WTC11 (cell line): ENCODE measurements around the gene ATP11A. TPM values are rescaled to one million over a fixed set of nuclear protein-coding genes. Genes with fewer than 3 reads are reported as not detected.

ENCODE experiments used
- ATAC-seq: fragments of 200-7000 bp; cut with Tn5 transposase; 2 replicates; pipeline ENCODE4 v1.10.0; 2021; ENCODE audit warnings: mild to moderate bottlenecking, moderate library complexity
- CTCF ChIA-PET: fragments of 300-600 bp; sonication (Branson Sonifier 250); formaldehyde crosslinking; loops from one replicate; lab custom pipeline; 2021; ENCODE audit warnings: antibody characterized with exemption; lab: Charles Lee
- POLR2A ChIA-PET: fragments of 350-600 bp; sonication (Branson Sonifier 250); formaldehyde crosslinking; loops from one replicate; lab custom pipeline; 2021; ENCODE audit warnings: antibody characterized with exemption; lab: Charles Lee
- DNase-seq: peaks from one replicate; pipeline ENCODE4 v3.0.0; 2021; ENCODE audit warnings: low spot score
- H3K27ac Mint-ChIP-seq: 2 replicates; pipeline ENCODE4 v1.8.0; 2021; ENCODE audit warnings: mixed read lengths
- H3K27me3 Mint-ChIP-seq: 2 replicates; pipeline ENCODE4 v1.8.0; 2021; ENCODE audit warnings: low read depth, mild to moderate bottlenecking, moderate library complexity, mixed read lengths
- H3K36me3 Mint-ChIP-seq: 2 replicates; pipeline ENCODE4 v1.8.0; 2021; ENCODE audit warnings: mixed read lengths
- H3K4me1 Mint-ChIP-seq: 2 replicates; pipeline ENCODE4 v1.8.0; 2022; ENCODE audit warnings: mixed read lengths
- H3K4me3 Mint-ChIP-seq: 2 replicates; pipeline ENCODE4 v1.8.0; 2021; ENCODE audit warnings: mild to moderate bottlenecking, moderate library complexity, mixed read lengths
- H3K9me3 Mint-ChIP-seq: 2 replicates; pipeline ENCODE4 v1.8.0; 2021; ENCODE audit warnings: mixed read lengths
- ATF2 ChIP-seq: sonication (generic); formaldehyde crosslinking; IDR thresholded peaks from 2 replicates; pipeline ENCODE4 v1.8.1; 2022; ENCODE audit warnings: low read depth, missing genetic modification reagents, borderline replicate concordance
- ATF3 ChIP-seq: sonication (generic); formaldehyde crosslinking; conservative IDR thresholded peaks from 2 replicates; pipeline ENCODE4 v1.8.1; 2022; ENCODE audit warnings: mild to moderate bottlenecking, missing genetic modification reagents
- E2F1 ChIP-seq: sonication (generic); formaldehyde crosslinking; IDR thresholded peaks from 2 replicates; pipeline ENCODE4 v1.8.0; 2022; ENCODE audit warnings: mild to moderate bottlenecking, missing genetic modification reagents
- FOXP4 ChIP-seq: sonication (generic); formaldehyde crosslinking; IDR thresholded peaks from 2 replicates; pipeline ENCODE4 v1.8.0; 2022; ENCODE audit warnings: mild to moderate bottlenecking, missing genetic modification reagents
- JUN ChIP-seq: sonication (generic); formaldehyde crosslinking; IDR thresholded peaks from 2 replicates; pipeline ENCODE4 v1.8.0; 2023; ENCODE audit warnings: mild to moderate bottlenecking, missing genetic modification reagents
- MLX ChIP-seq: sonication (generic); formaldehyde crosslinking; IDR thresholded peaks from 2 replicates; pipeline ENCODE4 v1.8.1; 2023; ENCODE audit warnings: mild to moderate bottlenecking, missing genetic modification reagents, moderate library complexity
- MXD4 ChIP-seq: fragments of 250-450 bp; sonication (Bioruptor Pico); IDR thresholded peaks from 2 replicates; pipeline ENCODE4 v1.8.0; 2021; ENCODE audit warnings: mild to moderate bottlenecking, moderate library complexity, borderline replicate concordance
- NR2C2 ChIP-seq: sonication (generic); formaldehyde crosslinking; IDR thresholded peaks from 2 replicates; pipeline ENCODE4 v1.8.0; 2022; ENCODE audit warnings: mild to moderate bottlenecking, missing genetic modification reagents
- SP1 ChIP-seq: sonication (generic); formaldehyde crosslinking; conservative IDR thresholded peaks from 2 replicates; pipeline ENCODE4 v1.8.1; 2022; ENCODE audit warnings: missing genetic modification reagents
- TP53 ChIP-seq: sonication (generic); formaldehyde crosslinking; IDR thresholded peaks from 2 replicates; pipeline ENCODE4 v1.8.1; 2023; ENCODE audit warnings: mild to moderate bottlenecking, missing genetic modification reagents
- USF2 ChIP-seq: sonication (generic); formaldehyde crosslinking; IDR thresholded peaks from 2 replicates; pipeline ENCODE4 v1.8.1; 2023; ENCODE audit warnings: mild to moderate bottlenecking, missing genetic modification reagents, moderate library complexity
- ZNF138 ChIP-seq: sonication (generic); formaldehyde crosslinking; conservative IDR thresholded peaks from 2 replicates; pipeline ENCODE4 v1.8.1; 2022; ENCODE audit warnings: mild to moderate bottlenecking, moderate library complexity, missing genetic modification reagents
- ZNF263 ChIP-seq: sonication (generic); formaldehyde crosslinking; IDR thresholded peaks from 2 replicates; pipeline ENCODE4 v1.8.1; 2022; ENCODE audit warnings: low read depth, mild to moderate bottlenecking, moderate library complexity, missing genetic modification reagents
- ZNF281 ChIP-seq: sonication (generic); formaldehyde crosslinking; IDR thresholded peaks from 2 replicates; pipeline ENCODE4 v1.8.0; 2023; ENCODE audit warnings: mild to moderate bottlenecking, missing genetic modification reagents
- ZNF423 ChIP-seq: fragments of 250-450 bp; sonication (Bioruptor Pico); IDR thresholded peaks from 2 replicates; pipeline ENCODE4 v2.1.2; 2022; ENCODE audit warnings: mild to moderate bottlenecking, moderate library complexity
- ZNF671 ChIP-seq: fragments of 250-450 bp; sonication (Bioruptor Pico); IDR thresholded peaks from 2 replicates; pipeline ENCODE4 v1.8.0; 2021; ENCODE audit warnings: mild to moderate bottlenecking
- total RNA-seq: library from RNA; stranded (reverse); gene quantifications from 3 replicates; pipeline ENCODE4 v1.2.3, GENCODE V29; 2021

Gene ATP11A
- total RNA-seq, 1 experiment from 2014 or later: 100 TPM

GRCh38 chr13:112900226-112900600 lies 210.4 kb downstream of the ATP11A start:
- TF ChIP-seq TP53 (CRISPR knock-in tag): no peak
- TF ChIP-seq ZNF138 (CRISPR knock-in tag): no peak
- TF ChIP-seq NR2C2 (CRISPR knock-in tag): no peak
- TF ChIP-seq USF2 (CRISPR knock-in tag): no peak
- no peak for TF ChIP-seq ZNF263 (CRISPR knock-in tag)
- TF ChIP-seq JUN (CRISPR knock-in tag): no peak
- TF ChIP-seq ATF3 (CRISPR knock-in tag): no peak
- TF ChIP-seq E2F1: no peak
- no peak for TF ChIP-seq FOXP4 (CRISPR knock-in tag)
- ATAC-seq (no peak), DNase-seq (no peak)
- no peak overlapping the region for H3K4me3 Mint-ChIP-seq
- H3K9me3 Mint-ChIP-seq: peaks cover 7% of the 10 kb centered on the region
- no peak overlapping the region for H3K27ac Mint-ChIP-seq
- peaks cover 56% of the 10 kb centered on the region for H3K4me1 Mint-ChIP-seq
- ChIA-PET POLR2A (interaction anchor here (0.6 kb wide), 1 partner anchor 1218 kb away, joined by 3 read pairs; no protein-coding TSS in a partner anchor), CTCF (interaction anchor here (1.1 to 1.2 kb wide), 2 partner anchors 8 to 15 kb away, joined by 3 read pairs; no protein-coding TSS in a partner anchor)
- peaks cover 36% of the 10 kb centered on the region for H3K36me3 Mint-ChIP-seq
- H3K27me3 Mint-ChIP-seq: no peaks in the 10 kb centered on the region; the same call in 1 of the 2 replicates

- no peak for ATAC-seq
- ChIA-PET CTCF (interaction anchor here (0.8 to 1.2 kb wide), 3 partner anchors 9 to 26 kb away, joined by 3 to 5 read pairs (median 3); no protein-coding TSS in a partner anchor), POLR2A (interaction anchor here (0.6 kb wide), 1 partner anchor 1217 kb away, joined by 3 read pairs; no protein-coding TSS in a partner anchor)
Observed at GRCh38 chr13:112900691-112901091, 210.9 kb downstream of the ATP11A start.

More at GRCh38 chr13:112900691-112901091, 210.9 kb downstream of the ATP11A start:
- Mint-ChIP-seq H3K4me1 (peaks cover 59% of the 10 kb centered on the region), H3K27ac (peak overlapping the region; percentile 55; the same call in 1 of the 2 replicates), H3K9me3 (peaks cover 12% of the 10 kb centered on the region), H3K4me3 (no peak overlapping the region), H3K36me3 (peaks cover 41% of the 10 kb centered on the region), H3K27me3 (no peaks in the 10 kb centered on the region; the same call in 1 of the 2 replicates)
- TF ChIP-seq ZNF423 (CRISPR knock-in tag) (peak; percentile 90), MXD4 (CRISPR knock-in tag) (no peak), ATF2 (CRISPR knock-in tag) (no peak), SP1 (CRISPR knock-in tag) (no peak), MLX (CRISPR knock-in tag) (no peak), ZNF671 (CRISPR knock-in tag) (no peak), ZNF281 (CRISPR knock-in tag) (no peak), E2F1 (no peak)
- DNase-seq: no peak
